ENCODE data around the gene EGFL7.

Gene EGFL7

GRCh38 chr9:136698635-136699246 lies 36.0 kb downstream of the EGFL7 start:
- no peak overlapping the region for H4K91ac ChIP-seq (ENCODE audit: low read depth, low read length, poor library complexity)
- H3K14ac ChIP-seq (ENCODE audit: low read length), result no peak overlapping the region
- no peak overlapping the region for H3K23ac ChIP-seq (ENCODE audit: low read depth, low read length, poor library complexity)
- no peak overlapping the region for H2BK12ac ChIP-seq (ENCODE audit: low read length)
- H2AK5ac ChIP-seq (ENCODE audit: low read depth, low read length), result no peak overlapping the region
- no peak overlapping the region for H3K27ac ChIP-seq (replicated peaks; ENCODE audit: low read length)
- peaks cover 0 to 16% (median 9%) of the 10 kb centered on the region in 3 experiments for H3K27me3 ChIP-seq (ENCODE audit: control insufficient read depth in 3 of 3, insufficient read depth in 3 of 3, low read depth in 1 of 3, low read length in 3 of 3)
- H3K36me3 ChIP-seq (replicated peaks in 1 of 2; ENCODE audit: control insufficient read depth in 2 of 2, insufficient read depth in 2 of 2, low read length in 2 of 2), result no peaks in the 10 kb centered on the region
- H3K79me1 ChIP-seq (ENCODE audit: low read depth, low read length), result peaks cover 2% of the 10 kb centered on the region
- H3K9me3 ChIP-seq (replicated peaks in 1 of 2; ENCODE audit: control insufficient read depth in 2 of 2, insufficient read depth in 1 of 2, low read depth in 1 of 2, low read length in 2 of 2), result no peaks in the 10 kb centered on the region
- H2BK5ac ChIP-seq (ENCODE audit: low read length), result no peak overlapping the region
- no peak for DNase-seq (ENCODE audit: low spot score)
- no peak overlapping the region for H4K8ac ChIP-seq (ENCODE audit: low read depth, low read length)
- no peak overlapping the region for H3K9ac ChIP-seq (ENCODE audit: low read depth, low read length, poor library complexity)
- no peak overlapping the region for H2BK15ac ChIP-seq (ENCODE audit: low read length)
- H3K4me3 ChIP-seq (ENCODE audit: low read length in 2 of 2), result no peak overlapping the region
- no CpG with 5 or more reads among the region's 11 CpGs for WGBS, 2 donors (ENCODE audit: extremely low coverage in 2 of 2, insufficient read length in 2 of 2, insufficient replicate concordance in 1 of 2)
- no peak overlapping the region for H3K18ac ChIP-seq (ENCODE audit: low read length)
- no peak overlapping the region for H3K4ac ChIP-seq (ENCODE audit: low read length)
- no peak overlapping the region for H2AFZ ChIP-seq (ENCODE audit: low read length)
- H3K4me1 ChIP-seq (ENCODE audit: control insufficient read depth in 2 of 2, insufficient read depth in 1 of 2, low read depth in 1 of 2, low read length in 2 of 2), result peaks cover 9 to 18% of the 10 kb centered on the region in 2 donors
- no peak overlapping the region for H3K4me2 ChIP-seq (ENCODE audit: insufficient read depth, low read length, poor library complexity, severe bottlenecking)
- H2BK120ac ChIP-seq (ENCODE audit: low read depth, low read length), result no peak overlapping the region

- H3K4ac ChIP-seq (ENCODE audit: low read length), result no peak overlapping the region
- no peaks in the 10 kb centered on the region for H3K9me3 ChIP-seq (replicated peaks in 1 of 2; ENCODE audit: control insufficient read depth in 2 of 2, insufficient read depth in 1 of 2, low read depth in 1 of 2, low read length in 2 of 2)
- H2BK15ac ChIP-seq (ENCODE audit: low read length), result no peak overlapping the region
- no peak overlapping the region for H3K23ac ChIP-seq (ENCODE audit: low read depth, low read length, poor library complexity)
- H3K14ac ChIP-seq (ENCODE audit: low read length), result no peak overlapping the region
- H3K18ac ChIP-seq (ENCODE audit: low read length), result no peak overlapping the region
- no peak overlapping the region for H3K9ac ChIP-seq (ENCODE audit: low read depth, low read length, poor library complexity)
- H3K4me2 ChIP-seq (ENCODE audit: insufficient read depth, low read length, poor library complexity, severe bottlenecking), result no peak overlapping the region
- H2BK12ac ChIP-seq (ENCODE audit: low read length), result no peak overlapping the region
- H2AFZ ChIP-seq (ENCODE audit: low read length), result no peak overlapping the region
- H2BK5ac ChIP-seq (ENCODE audit: low read length), result no peak overlapping the region
- peaks cover 0 to 10% (median 9%) of the 10 kb centered on the region in 3 experiments for H3K27me3 ChIP-seq (ENCODE audit: control insufficient read depth in 3 of 3, insufficient read depth in 3 of 3, low read depth in 1 of 3, low read length in 3 of 3)
- no peak overlapping the region for H3K4me3 ChIP-seq (ENCODE audit: low read length in 2 of 2)
- H3K79me1 ChIP-seq (ENCODE audit: low read depth, low read length), result peaks cover 1% of the 10 kb centered on the region
- no peak for DNase-seq (ENCODE audit: low spot score)
- H4K8ac ChIP-seq (ENCODE audit: low read depth, low read length), result no peak overlapping the region
- no peak overlapping the region for H2BK120ac ChIP-seq (ENCODE audit: low read depth, low read length)
- peaks cover 9 to 18% of the 10 kb centered on the region in 2 donors for H3K4me1 ChIP-seq (ENCODE audit: control insufficient read depth in 2 of 2, insufficient read depth in 1 of 2, low read depth in 1 of 2, low read length in 2 of 2)
- no peaks in the 10 kb centered on the region for H3K36me3 ChIP-seq (replicated peaks in 1 of 2; ENCODE audit: control insufficient read depth in 2 of 2, insufficient read depth in 2 of 2, low read length in 2 of 2)
- WGBS, 2 donors (ENCODE audit: extremely low coverage in 2 of 2, insufficient read length in 2 of 2, insufficient replicate concordance in 1 of 2), result no CpG with 5 or more reads among the region's 13 CpGs
- H4K91ac ChIP-seq (ENCODE audit: low read depth, low read length, poor library complexity), result no peak overlapping the region
- no peak overlapping the region for H2AK5ac ChIP-seq (ENCODE audit: low read depth, low read length)
- no peak overlapping the region for H3K27ac ChIP-seq (replicated peaks; ENCODE audit: low read length)
Observed at GRCh38 chr9:136700304-136700703, 37.6 kb downstream of the EGFL7 start.

- peak overlapping the region; percentile 23 for H3K14ac ChIP-seq (ENCODE audit: low read length)
- WGBS, 2 donors (ENCODE audit: extremely low coverage in 2 of 2, insufficient read length in 2 of 2, insufficient replicate concordance in 1 of 2), result no CpG with 5 or more reads among the region's 38 CpGs
Observed at GRCh38 chr9:136700959-136701667, 38.4 kb downstream of the EGFL7 start.

GRCh38 chr9:136701668-136702053 lies 38.9 kb downstream of the EGFL7 start:
- no peak for DNase-seq (ENCODE audit: low spot score)
- no peak overlapping the region for H3K4me3 ChIP-seq (ENCODE audit: low read length in 2 of 2)

More at GRCh38 chr9:136700959-136701667, 38.4 kb downstream of the EGFL7 start:
- H3K18ac ChIP-seq (ENCODE audit: low read length), result peak overlapping the region; percentile 84
- no peak overlapping the region for H3K23ac ChIP-seq (ENCODE audit: low read depth, low read length, poor library complexity)
- H2AFZ ChIP-seq (ENCODE audit: low read length), result peak overlapping the region; percentile 10
- no peak overlapping the region for H4K8ac ChIP-seq (ENCODE audit: low read depth, low read length)
- no peak overlapping the region for H3K27ac ChIP-seq (replicated peaks; ENCODE audit: low read length)
- H4K91ac ChIP-seq (ENCODE audit: low read depth, low read length, poor library complexity), result no peak overlapping the region
- no peak overlapping the region for H3K4me2 ChIP-seq (ENCODE audit: insufficient read depth, low read length, poor library complexity, severe bottlenecking)
- H2BK12ac ChIP-seq (ENCODE audit: low read length), result no peak overlapping the region
- H3K79me1 ChIP-seq (ENCODE audit: low read depth, low read length), result no peaks in the 10 kb centered on the region
- H2BK120ac ChIP-seq (ENCODE audit: low read depth, low read length), result peak overlapping the region; percentile 26
- peaks cover 9 to 15% of the 10 kb centered on the region in 2 donors for H3K4me1 ChIP-seq (ENCODE audit: control insufficient read depth in 2 of 2, insufficient read depth in 1 of 2, low read depth in 1 of 2, low read length in 2 of 2)
- no peak overlapping the region for H3K4ac ChIP-seq (ENCODE audit: low read length)
- no peak for DNase-seq (ENCODE audit: low spot score)
- peaks cover 0 to 15% (median 9%) of the 10 kb centered on the region in 3 experiments for H3K27me3 ChIP-seq (ENCODE audit: control insufficient read depth in 3 of 3, insufficient read depth in 3 of 3, low read depth in 1 of 3, low read length in 3 of 3)
- peak overlapping the region; percentile 72 for H2BK15ac ChIP-seq (ENCODE audit: low read length)
- no peaks in the 10 kb centered on the region for H3K9me3 ChIP-seq (replicated peaks in 1 of 2; ENCODE audit: control insufficient read depth in 2 of 2, insufficient read depth in 1 of 2, low read depth in 1 of 2, low read length in 2 of 2)
- H2BK5ac ChIP-seq (ENCODE audit: low read length), result peak overlapping the region; percentile 46
- no peaks in the 10 kb centered on the region for H3K36me3 ChIP-seq (replicated peaks in 1 of 2; ENCODE audit: control insufficient read depth in 2 of 2, insufficient read depth in 2 of 2, low read length in 2 of 2)
- no peak overlapping the region for H3K9ac ChIP-seq (ENCODE audit: low read depth, low read length, poor library complexity)
- peak overlapping the region; percentile 86 for H2AK5ac ChIP-seq (ENCODE audit: low read depth, low read length)
- H3K4me3 ChIP-seq (ENCODE audit: low read length in 2 of 2), result no peak overlapping the region

More at GRCh38 chr9:136701668-136702053, 38.9 kb downstream of the EGFL7 start:
- no CpG with 5 or more reads among the region's 10 CpGs for WGBS, 2 donors (ENCODE audit: extremely low coverage in 2 of 2, insufficient read length in 2 of 2, insufficient replicate concordance in 1 of 2)
- H3K9me3 ChIP-seq (replicated peaks in 1 of 2; ENCODE audit: control insufficient read depth in 2 of 2, insufficient read depth in 1 of 2, low read depth in 1 of 2, low read length in 2 of 2), result no peaks in the 10 kb centered on the region
- H2BK15ac ChIP-seq (ENCODE audit: low read length), result peak overlapping the region; percentile 72
- no peak overlapping the region for H3K9ac ChIP-seq (ENCODE audit: low read depth, low read length, poor library complexity)
- no peaks in the 10 kb centered on the region for H3K79me1 ChIP-seq (ENCODE audit: low read depth, low read length)
- H3K27me3 ChIP-seq (ENCODE audit: control insufficient read depth in 3 of 3, insufficient read depth in 3 of 3, low read depth in 1 of 3, low read length in 3 of 3), result peaks cover 0 to 15% (median 9%) of the 10 kb centered on the region in 3 experiments
- H3K4ac ChIP-seq (ENCODE audit: low read length), result no peak overlapping the region
- no peak overlapping the region for H4K8ac ChIP-seq (ENCODE audit: low read depth, low read length)
- H3K36me3 ChIP-seq (replicated peaks in 1 of 2; ENCODE audit: control insufficient read depth in 2 of 2, insufficient read depth in 2 of 2, low read length in 2 of 2), result no peaks in the 10 kb centered on the region
- H3K14ac ChIP-seq (ENCODE audit: low read length), result no peak overlapping the region
- peak overlapping the region; percentile 86 for H2AK5ac ChIP-seq (ENCODE audit: low read depth, low read length)
- H3K4me2 ChIP-seq (ENCODE audit: insufficient read depth, low read length, poor library complexity, severe bottlenecking), result no peak overlapping the region
- no peak overlapping the region for H3K23ac ChIP-seq (ENCODE audit: low read depth, low read length, poor library complexity)
- peak overlapping the region; percentile 3 for H3K18ac ChIP-seq (ENCODE audit: low read length)
- no peak overlapping the region for H2BK120ac ChIP-seq (ENCODE audit: low read depth, low read length)
- H3K27ac ChIP-seq (replicated peaks; ENCODE audit: low read length), result no peak overlapping the region
- peaks cover 9 to 12% of the 10 kb centered on the region in 2 donors for H3K4me1 ChIP-seq (ENCODE audit: control insufficient read depth in 2 of 2, insufficient read depth in 1 of 2, low read depth in 1 of 2, low read length in 2 of 2)
- H4K91ac ChIP-seq (ENCODE audit: low read depth, low read length, poor library complexity), result no peak overlapping the region
- peak overlapping the region; percentile 10 for H2AFZ ChIP-seq (ENCODE audit: low read length)
- no peak overlapping the region for H2BK12ac ChIP-seq (ENCODE audit: low read length)
- peak overlapping the region; percentile 46 for H2BK5ac ChIP-seq (ENCODE audit: low read length)

All from neuronal stem cell (in vitro differentiated cells).